ENCODE measurements around the gene NHS.

NHS gene

DNA sequence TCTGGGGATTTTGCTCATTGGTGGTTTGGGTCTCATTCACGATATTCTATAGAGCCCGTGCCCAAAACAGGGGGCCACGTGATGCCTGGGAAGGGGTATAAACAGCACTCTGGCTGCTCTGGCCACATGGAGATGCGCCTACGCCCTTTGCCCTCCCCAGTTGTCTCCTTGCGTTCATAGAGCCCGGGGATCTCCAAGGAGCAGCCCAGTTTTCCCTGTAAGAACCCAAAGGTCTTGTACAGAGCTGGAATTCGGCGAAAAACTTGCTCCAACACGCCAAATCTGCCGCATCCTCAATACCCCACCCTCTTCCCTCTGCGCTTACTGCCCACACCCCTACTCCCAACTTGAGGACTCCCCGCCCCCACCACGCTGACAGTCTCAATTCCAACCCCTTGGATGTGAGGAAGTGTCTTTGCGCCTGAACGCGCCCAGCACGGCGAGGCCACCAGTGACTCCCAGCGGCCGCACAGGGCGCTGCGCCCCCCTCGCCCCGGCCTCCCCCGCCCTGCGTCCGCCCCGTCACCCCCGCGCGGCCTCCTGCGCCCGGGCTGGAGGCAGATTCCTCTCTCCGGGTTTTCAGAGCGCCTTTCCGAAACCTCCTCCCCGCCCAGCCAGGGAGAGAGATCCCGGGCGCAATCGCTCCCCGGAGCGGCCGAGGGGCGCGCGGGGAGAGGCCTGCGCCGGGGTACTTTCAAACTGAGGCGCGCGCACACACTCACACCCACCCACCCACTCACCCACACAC lies at the start of gene NHS:
NHS (plus strand) TSS at position 582 of the 748 bp plus-strand sequence. CDS start 558 bp downstream, outside the sequence.
- no peak for DNase-seq

DNA sequence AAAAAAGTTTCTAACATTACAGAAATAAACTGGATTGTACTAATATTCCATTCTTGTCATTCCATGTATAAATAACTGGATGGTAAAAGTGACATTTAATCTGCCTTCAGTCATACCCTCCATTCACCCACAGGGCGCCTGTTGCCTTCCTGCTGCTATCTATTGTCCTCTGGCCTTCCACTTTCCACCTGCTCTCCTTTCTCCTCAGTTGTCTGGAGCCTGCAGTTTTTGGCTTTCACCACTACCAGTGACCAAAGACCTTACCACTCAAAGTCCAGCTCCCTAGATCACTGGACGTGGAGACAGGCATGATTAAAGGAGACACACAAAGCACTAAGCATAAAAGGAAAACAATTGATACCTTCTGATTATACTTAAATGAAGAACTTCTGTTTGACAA lies 46.2 kb upstream of the NHS start:
- DNase-seq, result no peak

DNA sequence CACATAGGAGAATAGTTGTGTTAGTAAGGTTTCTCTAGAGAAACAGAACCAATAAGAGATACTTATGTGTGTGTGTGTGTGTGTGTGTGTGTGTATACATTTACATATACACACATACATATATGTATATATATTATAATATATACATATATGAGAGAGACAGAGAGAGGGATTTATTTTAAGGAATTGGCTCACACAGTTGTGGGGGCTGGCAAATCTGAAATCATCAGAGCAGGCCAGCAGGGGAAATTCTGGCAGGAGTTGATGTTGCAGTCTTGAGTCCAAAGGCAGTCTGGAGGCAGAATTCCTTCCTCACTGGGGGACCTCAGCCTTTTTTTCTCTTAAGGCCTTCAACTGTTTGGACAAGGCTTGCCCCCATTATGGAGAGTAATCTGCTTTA lies 38.6 kb upstream of the NHS start:
- no peak for DNase-seq

DNA sequence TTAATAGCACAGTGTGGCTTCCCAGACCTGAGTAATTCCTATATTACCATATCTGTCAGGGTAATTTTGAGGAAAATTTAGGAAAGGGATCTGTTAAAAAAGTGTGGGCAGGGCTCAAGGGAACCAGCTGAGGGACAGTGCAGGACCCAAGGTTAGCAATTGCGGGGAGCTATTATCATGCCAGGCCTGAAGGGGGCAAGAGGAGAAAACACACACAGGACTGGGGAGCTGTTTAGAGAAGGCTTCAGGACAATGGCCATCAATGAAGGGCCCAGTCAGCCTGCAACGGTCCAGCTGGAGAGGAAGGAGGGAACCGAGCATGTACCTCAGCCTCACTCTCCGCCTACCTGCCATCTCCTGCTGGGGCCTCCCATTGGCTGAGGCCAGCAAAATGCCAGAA lies 19.0 kb upstream of the NHS start:
- DNase-seq, result no peak

DNA sequence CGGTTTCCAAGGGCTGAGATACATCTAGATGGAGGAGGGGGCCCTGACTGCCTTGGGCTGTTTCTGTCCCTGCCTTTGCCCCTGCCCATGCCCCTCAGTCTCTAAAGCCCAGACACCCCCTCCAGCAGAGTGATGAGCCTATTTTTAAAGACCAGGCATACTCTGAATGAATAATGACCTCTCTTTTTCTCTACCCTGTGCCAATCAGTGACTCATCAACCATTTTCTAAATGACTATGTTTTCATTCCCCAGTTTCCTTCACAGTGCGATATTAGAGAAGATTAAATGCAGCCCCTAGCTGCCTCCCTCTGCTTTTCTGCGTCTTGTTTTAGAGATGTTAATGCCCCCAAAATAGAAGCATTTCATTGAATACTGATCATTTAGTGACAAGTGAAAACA lies 15.5 kb upstream of the NHS start:
- DNase-seq, result no peak

DNA sequence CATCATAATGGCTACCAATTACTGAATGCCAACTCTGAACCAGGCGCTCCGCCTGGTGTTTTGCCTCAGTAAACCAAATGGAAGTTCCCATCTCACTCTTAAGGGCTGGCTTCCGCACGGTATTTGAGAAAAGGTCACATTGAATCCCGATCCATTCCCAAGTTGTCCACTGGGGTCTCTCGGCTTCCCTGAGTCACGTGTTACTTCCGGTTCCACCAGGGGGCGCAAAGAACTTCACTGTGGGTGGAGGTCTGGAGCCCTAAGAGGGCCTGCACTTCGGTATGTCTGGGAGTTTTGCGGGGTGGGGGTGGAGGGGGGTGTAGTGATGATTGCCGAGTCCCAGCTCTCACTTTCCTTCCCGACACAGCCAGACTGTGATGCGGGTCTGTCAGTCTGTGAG lies 13.4 kb upstream of the NHS start:
- no peak for DNase-seq

DNA sequence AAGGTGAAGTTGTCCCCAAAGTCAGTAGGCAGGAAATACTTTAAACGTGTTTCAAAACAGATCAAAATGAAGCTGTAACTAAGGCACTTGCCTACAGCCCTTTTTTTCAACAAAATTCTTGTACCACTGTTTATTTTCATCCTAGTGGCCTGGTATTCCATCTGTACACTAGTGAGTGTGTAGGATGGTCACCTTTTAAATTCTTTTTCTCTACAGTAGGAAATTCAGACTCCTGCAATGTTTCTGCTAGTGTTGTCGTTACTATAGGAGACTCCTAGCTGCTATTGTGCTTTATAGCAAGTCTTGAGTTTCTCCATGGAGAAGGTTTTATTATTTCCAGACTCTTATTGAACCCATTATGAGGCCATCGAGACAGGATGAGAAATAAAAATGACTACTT lies 7.0 kb upstream of the NHS start:
- DNase-seq, result no peak

DNA sequence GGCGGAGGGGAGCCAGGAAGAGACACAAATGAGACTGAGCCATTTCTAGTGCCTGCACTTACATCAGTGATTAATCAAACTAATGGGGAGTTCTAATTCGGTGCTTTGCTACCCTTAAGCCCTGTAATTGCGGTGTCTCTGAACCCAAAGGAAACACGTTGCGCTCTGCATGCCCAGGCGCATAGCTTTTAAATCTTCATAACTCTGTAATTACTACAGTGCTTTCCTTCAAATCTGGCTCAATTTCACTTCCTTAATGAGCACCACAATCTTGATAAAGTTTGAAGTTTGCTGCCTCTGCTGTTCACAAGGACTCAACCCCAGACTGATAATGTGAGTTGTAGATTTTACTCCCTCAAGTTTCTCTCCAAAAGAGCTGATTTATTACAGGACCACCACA lies 5.7 kb upstream of the NHS start:
- peak; percentile 26 for DNase-seq

DNA sequence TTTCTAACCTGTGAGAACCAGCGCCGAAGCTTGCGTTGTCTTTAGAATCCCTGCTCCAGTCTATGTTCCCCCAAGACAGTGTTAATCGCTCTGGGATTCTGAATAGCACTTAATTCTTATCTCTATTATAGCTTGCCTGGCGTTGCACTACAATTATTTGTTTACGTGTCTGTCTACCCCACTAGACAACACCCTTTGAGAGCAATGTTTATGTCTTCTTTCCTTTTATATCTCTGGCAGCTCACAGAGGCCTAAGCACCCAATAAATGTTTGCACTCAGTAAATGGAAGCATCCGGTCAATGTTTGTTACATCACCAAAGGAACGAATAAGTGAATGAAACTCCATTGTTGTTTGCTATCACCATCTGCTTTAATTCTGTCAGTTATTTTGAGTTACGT lies 4.8 kb upstream of the NHS start:
- DNase-seq, result no peak

DNA sequence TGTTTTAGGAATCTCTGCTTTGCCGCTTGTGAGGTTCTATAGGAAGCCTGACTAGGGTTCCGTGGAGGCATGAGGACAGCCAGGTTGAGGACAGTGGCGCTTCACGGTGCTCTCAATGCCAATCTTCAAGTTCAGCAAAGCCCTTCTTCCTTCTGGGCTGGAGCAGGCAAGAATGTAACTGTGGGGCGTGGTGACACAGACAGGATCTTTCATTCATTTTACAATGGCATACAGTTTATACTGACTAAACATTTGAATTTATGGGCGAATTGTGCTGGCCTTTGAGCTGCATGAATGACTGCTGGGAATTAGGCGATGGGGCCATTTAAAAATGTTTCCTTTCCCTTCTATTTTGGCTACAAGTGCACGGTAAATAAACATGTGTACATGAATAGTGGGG lies 2.9 kb upstream of the NHS start:
- DNase-seq, result no peak

DNA sequence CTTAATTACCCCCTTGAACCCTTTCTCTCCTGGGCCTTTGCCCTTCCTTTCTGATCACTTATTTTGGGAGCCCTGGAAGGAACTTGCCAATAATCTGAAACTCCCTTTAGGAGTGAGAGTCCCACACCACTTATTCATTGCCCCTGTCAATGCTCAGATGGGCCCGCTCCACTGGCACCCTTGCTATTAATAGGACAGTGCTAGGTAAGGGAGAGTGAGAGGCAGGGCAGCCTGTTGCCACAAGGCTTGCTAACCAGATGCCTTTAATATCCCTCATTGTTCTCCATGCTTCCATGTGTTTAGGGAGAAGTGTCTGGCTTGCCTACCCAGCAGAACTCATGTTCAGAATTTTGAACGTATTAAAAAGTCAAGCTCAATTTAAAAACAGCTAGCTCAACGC lies 1.7 kb upstream of the NHS start:
- DNase-seq, result no peak

DNA sequence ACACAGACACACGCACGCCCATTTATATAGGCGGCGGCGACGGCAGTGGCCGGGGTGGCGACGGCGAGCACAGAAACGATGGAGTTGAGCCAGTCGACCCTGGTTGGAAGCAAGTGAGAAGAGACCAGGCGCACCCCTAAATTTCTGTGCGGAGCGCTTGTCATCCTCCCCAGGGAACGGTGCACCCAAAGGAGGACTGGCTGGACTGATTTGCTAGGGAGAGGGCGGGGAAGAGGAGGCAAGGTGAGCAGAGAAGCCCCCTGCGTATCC lies 302 bp downstream of the NHS start:
- DNase-seq, result no peak

DNA sequence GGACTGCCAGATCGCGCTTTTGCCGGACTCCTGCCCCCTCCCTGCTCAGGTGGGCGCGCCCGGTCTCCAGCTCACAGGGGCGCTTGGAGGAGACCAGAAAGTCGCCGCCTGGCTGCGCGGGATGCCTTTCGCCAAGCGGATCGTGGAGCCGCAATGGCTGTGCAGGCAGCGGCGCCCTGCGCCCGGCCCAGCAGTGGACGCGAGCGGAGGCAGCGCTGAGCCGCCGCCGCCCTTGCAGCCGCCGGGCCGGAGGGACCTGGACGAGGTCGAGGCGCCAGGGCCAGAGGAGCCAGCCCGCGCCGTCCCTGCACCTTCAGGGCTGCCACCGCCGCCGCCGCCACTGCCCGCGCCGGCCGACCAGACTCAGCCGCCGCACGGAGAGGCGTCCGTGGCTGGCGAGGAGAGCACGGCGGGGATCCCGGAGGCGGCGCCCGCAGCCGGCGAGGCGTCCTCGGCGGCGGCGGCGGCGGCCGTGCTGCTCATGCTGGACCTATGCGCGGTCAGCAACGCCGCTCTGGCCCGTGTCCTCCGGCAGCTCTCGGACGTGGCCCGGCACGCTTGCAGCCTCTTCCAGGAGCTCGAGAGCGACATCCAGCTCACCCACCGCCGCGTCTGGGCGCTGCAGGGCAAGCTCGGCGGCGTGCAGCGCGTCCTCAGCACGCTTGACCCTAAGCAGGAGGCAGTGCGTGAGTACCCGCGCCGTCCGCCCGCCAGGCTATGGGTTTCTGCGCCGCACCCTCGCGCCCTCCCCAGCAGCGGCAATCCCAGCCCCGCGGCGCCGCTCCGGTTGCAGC lies 834 bp downstream of the NHS start:
- no peak for DNase-seq

DNA sequence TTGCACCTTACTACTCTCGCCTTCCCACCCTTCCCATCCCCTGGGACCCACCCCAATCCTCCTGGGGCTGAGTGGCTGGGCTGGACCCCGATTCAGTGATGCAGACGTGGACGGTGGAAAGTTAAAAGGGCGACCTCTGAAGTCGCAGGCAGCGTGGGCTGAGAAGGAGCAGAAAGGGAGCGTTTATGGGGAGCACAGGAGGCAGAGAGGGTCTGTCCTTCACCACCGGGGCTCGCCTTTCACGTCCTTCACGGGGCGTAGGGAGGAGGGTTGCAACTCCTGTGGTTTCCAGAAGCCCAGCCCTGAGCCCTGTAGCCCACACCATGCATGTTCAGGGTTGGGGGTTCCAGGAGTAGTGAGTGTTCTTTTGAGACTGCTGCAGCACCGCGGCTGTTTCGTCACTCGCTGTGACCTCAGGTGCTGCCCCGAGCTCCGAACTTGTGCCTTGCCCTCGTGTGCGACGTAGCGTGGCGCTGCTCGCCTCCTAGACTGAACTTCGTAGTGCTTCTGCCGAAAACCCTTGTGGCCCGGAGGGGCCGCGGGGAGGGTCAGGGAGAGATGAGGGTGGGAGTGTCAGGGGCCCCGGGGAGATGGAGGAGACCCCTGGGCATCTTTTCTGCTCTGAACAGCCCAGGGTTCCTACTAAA lies 1.6 kb downstream of the NHS start:
- DNase-seq, result no peak

DNA sequence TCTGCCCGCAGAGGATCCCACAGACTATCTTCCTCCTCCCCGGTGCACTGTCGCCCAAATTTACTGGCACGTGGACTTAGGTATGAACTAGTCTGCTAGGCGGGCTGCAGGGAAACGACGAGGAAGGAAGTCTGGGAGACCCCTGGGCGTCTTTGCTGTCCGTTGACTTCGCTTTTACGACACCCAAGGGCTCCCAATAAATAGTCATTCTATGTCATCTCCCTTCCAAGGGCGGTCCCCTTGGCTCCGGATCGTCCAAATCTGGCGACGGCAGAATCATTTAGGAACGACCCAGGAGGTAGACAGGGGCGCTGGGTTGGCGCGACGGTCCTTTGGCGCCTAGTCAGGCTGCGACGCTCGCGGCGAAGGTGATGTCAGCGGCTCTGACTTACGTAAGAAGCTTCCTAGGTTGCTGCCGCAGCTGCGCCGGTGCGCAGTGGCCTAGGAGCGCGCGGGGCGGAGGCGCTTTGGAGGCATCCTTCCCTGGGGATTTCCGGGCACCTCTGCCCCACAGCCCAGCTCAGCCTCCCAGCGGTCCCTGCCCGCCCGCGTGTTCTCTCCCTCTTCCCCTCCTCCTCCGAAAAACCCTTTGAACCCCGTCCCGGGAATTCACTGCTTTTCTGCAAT lies 2.2 kb downstream of the NHS start:
- no peak for DNase-seq

DNA sequence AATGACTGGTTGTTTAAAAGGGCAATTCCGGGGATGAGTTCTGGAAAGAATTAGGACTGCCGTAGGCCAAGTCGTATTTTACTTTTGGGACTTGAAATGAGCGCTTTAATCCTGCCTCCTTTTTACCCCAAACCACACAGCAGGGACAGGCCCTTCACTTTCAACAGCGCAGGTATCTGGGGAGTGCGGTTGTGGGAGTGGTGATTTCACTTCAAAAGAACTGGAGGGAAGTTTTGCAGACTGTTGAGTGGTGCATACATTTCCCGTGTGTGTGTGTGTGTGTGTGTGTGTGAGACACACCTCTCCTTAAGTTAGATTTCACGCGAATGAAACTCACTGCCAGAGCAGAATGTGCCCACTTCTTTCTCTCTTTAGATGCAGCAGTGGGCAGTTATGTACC lies 2.8 kb downstream of the NHS start:
- DNase-seq, result no peak

DNA sequence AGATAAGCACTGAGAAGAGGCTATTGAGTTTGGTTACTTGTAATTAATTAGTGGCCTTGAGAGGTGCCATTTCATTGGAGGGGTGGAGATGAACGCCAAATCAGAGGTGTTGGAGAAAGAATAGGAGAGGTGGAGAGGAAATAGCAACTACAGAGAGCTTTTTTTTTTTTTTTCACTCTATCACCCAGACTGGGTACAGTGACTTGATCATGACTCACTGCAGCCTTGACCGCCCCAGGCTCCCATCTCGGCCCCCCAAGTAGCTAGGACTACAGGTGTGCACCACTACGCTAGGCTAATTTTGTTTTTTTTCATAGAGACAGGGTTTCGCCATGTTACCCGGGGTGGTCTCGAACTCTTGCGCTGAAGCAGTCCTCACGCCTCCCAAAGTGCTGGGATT lies 5.2 kb downstream of the NHS start:
- DNase-seq, result no peak

DNA sequence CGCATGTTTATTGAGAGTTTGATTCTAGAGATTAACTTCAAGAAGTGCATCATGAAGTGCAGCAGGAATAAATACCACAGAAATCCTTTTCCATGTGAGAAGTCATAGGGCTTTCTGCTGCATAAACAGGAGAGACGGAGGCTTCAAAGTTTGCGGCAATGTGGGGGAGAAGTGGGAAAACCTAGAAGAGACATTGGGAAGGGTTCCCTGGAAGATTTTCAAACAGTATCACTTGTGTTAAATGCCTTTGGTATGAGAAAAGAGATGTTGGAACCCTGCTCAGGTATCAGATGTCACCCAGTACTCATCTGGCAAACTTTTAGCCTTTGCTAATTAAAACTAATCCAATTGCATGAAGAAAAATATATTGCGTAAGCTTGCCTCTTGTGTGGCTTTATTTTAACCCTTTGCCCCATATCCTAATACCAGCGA lies 15.4 kb downstream of the NHS start:
- DNase-seq, result no peak

DNA sequence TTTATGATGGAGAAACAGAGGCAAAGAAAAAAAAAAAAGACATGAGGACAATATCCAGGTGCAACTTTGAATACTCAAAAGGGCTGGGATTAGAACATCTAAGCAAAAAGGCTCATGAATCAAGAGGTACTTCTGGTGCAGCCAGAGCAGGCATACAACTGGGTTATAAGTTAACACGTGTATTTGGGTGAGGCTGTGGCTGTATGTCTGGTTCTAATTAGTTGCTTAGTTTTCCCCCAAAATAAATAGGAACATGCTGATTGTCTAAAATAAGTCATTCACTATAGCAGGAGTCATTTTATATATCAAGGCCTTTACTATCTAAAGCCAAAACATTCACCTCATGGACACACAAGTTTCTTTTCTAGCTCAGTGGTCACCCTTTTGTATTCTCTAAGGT lies 20.2 kb downstream of the NHS start:
- DNase-seq, result no peak

DNA sequence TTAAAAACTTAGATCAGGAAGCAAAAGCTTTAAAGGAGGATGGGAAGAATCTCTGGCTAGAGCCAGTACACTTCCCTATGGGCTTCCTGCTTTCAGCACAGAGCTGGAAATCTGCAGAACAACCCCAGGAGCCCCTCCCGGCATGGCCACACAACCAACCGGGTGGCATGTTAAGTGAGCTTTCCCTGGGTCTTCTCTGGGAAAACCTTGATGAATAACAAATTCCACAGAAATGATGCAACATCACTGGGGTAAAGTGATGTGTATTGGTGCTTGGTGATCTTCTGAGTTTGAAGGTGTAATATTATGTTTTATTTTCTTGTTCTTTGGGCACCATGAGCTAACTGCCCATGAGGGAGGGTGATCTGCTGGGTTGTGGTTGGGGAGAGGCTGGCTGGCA lies 22.1 kb downstream of the NHS start:
- no peak for DNase-seq

DNA sequence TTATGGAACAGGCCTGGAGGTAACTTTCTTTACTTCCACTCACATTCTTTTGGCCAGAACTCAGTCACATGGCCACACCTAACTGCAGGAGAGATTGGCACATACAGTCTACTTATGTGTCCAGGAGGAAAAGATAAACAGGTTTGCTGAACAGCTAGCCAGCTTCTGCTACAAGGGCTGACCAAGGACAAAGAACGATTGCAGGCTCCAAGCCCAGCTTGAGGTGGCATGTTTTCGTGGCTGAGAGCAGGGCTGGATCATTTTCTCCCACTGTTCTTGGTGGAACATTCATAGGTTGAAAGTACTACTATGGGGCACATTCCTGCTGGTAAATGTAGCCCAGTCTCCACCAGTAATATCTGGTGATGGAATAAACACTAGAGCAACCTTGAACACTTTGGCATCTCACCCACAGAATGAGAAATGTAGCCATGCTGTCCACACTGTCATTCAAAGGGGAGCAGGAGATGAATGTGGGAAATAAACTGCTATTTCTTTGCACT lies 28.2 kb downstream of the NHS start:
- no peak for DNase-seq

DNA sequence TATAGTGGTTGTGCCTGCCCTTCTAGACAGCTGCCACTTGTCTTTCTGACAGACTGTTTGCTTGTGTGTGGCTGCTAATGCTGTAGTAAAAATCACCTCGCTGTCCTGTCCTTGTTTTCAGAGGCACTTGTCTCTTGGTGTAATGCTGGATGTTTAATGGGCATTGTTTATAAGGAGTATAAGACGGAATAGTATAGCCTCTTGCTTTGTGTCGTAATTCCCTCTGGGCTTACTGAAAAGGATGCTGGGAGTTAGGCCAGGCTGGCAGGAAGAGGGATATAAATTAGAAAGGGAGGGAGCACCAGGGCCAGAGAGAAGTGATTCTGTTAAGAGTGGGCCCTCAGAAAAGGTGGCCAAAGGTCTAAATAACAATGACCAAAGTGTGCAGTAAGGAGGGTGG lies 29.0 kb downstream of the NHS start:
- DNase-seq, result no peak

DNA sequence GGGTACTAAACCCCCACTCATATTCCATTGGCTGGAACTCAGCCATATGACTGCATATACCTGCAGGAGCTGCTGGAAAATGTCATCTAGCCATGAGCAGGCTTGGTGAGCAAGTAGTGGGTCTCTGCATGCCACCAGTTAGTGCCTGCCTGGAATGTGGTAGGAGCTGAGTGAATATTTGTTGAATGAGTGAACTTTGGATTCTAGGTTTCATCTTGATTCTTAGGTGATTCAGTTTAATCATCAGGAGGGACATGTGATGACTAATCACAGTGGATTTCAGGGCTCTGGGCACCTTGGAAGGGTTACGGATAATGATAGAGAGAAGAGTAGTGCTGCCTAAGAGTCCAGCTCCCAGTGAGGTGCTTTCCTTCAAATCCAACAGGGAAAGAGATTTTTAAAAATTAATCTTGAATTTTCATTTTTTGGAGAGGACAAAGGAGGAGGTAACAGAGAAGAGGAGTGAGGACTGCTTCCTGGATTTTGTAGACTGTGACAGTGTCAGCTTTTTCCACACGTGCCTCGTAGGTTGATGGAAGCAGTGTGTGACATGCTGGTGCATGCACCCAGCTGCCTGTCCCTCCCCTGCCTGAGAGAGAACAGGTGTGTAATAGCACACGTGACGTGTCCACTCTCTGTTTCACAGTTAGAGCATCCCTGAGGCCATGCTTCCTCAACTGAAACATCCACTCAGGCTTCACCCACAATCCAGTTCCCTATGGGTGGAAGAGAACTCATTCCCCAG lies 30.4 kb downstream of the NHS start:
- DNase-seq, result no peak

Measured in MV-4-11 (cell line).